NK-92 (cell line): Measurements from ENCODE around the gene LSM3.
"Not testable (repeated sequence)": the region's sequence is repeated elsewhere in the genome, so short reads cannot be mapped to it uniquely, and the experiment has no call there.

Experiments
- DNase-seq: peaks from one replicate; lab custom pipeline; 2025; ENCODE audit not compliant: unreplicated experiment; lab: John Stamatoyannopoulos, UW

Gene LSM3

DNA sequence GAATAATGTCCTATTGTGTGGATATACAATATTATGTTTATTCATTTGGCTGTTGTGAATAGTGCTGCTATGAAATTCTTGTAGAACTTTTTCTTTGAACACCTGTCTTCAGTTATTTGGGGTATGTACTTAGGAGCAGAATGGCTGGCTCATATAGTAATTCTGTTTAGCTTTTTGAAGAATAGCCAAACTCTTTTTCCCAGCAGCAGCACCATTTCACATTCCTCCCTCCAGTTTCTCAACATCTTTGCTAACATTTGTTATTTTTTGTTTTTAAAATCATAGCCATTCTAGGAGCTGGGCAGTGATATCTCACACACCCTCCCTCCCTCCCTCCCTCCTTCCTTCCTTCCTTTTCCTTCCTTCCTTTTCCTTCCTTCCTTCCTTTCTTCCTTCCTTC, 39.7 kb downstream of the LSM3 start:
- no peak for DNase-seq

DNA sequence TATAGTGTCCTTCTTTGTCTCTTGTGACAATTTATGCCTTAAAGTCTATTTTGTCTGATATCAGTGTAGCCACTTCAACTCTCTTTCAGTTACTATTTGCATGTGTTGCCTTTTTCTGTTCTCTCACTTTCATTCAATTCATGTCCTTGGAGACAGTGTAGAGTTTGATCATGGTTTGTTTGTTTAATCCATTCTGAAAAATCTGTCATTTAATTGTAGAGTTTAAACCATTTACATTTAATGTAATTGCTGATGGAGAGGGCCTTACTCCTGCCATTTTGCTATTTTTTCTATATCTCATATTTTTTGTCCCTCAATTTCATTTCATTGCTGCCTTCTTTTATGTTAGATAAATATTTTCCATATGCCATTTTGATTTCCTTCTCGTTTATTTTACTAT, 42.3 kb downstream of the LSM3 start:
- DNase-seq: no peak

DNA sequence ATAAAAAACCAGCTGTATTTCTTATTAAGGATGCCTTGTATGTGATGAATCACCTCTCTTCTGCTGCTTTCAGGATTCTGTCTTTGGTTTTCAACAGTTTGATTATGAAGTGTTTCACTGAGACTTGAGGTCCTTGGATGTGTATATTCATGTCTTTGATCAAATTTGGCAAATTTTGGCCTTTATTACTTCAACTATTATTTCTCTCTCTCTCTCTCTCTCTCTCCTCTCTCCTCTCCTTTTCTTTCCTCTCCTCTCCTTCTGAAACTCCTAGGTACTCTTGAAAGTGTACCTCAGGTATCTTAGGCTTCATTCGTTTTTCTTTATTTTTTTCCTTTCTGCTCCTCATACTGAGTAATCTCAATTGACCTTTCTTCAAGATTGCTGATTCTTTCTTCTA, 43.3 kb downstream of the LSM3 start:
- no peak for DNase-seq

DNA sequence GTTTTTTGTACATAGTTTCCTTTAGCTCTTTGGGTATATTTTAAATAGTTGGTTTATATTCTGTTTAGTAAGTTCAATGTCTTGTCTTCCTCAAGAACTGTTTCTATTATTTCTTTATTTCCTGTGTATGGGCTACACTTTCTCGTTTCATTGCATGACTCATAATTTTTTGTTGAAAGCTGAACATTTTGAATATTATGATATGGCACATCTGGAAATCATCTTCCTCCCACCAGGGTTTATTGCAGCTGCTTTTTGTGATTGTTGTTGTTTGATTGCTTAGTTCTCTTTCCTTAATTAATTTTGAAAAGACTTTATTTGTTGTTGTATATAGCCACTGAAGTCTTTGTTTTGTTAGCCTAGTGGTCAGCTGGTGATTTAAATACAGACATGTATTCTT, 43.8 kb downstream of the LSM3 start:
- no peak for DNase-seq

DNA sequence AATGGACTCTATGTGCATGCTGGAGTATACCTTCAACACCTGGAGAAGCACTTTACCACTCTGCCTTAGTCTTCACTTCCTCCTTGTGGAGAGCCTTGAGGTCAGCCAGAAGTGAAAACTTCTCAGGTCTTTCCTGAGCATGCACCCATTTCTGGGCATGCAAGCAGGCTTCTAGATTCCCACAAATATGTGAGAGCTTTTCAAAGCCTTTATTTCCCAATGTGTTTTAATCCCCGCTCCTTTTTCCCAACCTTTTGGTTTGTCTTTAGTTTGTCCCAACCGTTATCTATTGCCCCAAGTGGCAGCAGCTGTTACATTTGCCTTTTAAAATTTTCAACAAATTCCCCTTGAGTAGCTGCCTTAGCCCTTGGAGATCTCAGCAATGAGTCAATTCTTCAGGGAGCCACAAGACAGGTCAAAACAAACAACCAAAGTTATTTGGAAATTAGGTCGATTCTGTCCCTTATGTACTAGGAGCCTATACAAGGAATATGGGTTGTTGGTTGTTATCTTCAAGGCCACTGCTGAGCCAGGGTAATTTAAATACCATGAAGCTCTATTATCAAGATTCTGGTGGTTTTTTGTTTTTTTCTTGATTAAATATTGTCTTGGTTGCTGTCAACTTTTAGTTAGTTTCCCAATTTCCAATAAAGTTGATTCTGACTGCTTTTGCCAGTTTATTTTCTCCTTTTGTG, 44.4 kb downstream of the LSM3 start:
- DNase-seq: no peak

DNA sequence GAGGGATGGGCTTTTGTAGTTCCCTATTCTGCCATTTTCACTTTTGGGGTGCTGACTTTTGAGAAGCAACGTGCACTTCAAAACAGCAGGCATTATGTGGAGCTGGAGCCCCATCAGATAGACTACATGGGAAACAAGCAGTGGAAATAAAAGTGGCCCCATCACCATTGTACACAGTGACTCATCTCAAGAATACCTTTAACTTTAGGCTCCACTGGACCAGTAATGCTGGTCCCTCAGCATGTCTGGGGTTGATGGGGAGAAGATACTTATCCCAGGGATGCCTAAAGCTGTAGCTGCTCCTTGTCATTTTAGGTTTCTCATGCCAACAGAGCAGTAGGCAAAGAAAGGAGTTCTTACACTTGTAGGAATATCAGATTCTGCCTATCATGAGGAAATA, 45.0 kb downstream of the LSM3 start:
- no peak for DNase-seq

DNA sequence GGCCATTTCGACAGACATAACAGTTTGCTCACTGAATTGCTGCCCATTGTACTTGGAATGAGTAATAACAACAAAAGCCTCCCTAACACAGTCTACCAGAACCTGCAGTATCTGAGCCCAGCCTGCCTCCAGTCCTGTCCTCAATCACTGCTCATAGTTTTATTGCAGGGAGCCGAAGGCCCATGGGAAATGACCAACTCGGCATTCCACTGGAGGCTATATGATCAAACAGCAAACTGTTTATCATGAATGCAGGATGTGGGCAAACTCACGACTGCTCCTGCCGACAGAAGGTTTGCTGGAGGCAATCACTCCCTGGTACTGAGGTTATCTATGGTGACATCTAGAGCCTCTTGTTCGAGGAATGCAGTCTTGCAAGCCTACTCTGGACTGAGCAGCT, 46.3 kb downstream of the LSM3 start:
- no peak for DNase-seq

DNA sequence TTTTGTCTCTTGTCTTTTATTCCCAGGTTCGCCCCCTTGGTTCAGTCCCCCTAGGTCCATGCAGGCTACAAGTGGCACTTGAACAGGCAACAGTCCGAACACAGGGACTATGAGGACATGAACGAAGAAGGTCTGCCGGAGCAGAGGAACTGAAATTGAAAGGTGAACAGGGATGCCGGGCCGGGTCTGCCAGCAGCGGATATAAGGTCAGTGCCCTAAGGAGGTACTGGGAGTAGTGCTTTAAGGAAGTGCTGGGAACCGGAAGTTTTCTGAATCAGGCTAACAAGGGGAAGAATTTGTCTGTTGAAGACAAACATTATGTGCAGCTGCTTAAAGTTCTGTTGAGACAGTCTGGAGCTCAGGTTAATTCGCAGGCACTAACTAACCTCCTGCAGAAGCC, 46.8 kb downstream of the LSM3 start:
- no peak for DNase-seq

DNA sequence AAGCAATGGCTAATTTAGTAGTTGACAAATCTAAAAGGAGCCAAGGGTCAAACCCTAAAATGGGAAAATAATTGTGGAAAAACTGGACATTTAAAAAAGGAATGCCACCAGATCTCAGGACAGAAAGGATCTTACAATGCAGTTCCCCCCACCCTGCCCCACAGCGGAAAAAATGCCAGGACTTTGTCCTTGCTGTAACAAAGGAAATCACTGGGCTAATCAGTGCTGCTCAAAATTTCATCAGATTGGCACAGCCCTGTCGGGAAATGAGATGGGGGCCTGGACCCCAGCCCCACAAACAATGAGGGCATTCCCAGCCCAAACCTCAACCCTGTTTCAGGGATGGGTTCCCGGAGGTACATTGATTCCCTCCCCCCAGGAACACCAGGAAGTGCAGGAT, 47.7 kb downstream of the LSM3 start:
- not testable (repeated sequence) for DNase-seq

DNA sequence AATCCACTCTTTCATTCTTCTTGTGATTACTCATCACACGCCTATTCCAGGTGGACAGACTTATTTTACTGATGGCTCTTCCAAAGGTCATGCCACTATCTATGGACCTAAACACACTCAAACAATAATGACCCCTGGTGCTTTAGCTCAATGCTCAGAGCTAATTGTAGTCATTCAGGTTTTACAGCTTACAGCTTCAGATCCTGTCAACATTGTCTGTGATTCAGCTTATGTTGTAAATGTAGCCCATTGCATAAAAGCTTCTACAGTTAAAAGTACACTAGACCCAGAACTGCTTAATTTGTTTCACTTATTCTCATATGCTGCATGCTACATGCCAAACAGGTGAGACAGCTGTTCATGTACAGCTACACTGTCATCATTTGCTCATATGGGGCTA, 49.2 kb downstream of the LSM3 start:
- no peak for DNase-seq

DNA sequence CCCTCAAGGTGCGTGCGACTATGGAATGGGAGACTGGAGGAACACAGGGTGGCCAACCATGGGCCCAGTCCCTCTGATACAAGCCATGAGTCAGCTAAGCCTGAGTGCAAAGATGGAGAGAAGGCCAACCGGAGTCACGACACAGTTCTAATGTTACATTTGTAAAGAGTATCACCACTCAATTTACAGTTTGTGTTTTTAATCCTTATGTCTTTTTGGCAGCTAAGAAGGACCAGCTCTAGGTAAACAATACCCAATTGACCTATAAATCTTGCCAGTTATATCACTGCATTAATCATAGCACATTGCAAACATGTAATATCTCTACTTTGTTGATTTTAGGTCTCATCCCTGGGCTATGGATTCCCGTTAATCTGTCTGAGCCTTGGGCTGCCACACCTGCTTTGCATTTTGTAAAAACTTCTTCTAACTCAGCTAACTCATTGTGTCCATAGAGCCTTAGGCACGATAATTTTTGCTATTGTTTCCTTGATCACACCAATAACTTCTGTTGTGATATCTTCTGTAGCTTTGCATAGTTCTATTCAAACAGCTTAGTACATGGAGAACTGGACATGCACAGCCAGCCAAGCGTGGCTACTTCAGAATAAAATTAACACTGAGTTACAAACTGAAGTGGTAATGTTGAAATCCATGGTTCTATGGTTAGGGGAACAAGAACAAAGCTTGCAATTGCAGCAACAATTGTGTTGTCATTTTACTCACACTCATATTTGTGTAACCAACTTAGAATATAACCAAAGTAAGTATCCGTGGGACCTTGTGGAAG, 50.3 kb downstream of the LSM3 start:
- no peak for DNase-seq

DNA sequence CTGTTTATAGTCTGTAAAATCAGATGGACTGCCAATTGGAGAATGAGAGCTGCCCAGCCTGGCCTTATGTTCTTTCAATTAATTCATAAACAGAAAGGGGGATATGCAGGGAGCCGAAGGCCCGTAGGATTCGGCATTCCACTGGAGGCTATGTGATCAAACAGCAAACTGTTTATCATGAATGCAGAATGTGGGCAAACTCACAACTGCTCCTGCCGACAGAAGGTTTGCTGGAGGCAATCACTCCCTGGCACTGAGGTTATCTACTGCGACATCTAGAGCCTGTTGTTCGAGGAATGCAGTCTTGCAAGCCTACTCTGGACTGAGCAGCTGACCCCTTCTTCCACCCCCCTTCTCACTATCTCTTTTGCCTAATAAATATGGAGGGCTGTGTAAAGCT, 51.1 kb downstream of the LSM3 start:
- not testable (repeated sequence) for DNase-seq

DNA sequence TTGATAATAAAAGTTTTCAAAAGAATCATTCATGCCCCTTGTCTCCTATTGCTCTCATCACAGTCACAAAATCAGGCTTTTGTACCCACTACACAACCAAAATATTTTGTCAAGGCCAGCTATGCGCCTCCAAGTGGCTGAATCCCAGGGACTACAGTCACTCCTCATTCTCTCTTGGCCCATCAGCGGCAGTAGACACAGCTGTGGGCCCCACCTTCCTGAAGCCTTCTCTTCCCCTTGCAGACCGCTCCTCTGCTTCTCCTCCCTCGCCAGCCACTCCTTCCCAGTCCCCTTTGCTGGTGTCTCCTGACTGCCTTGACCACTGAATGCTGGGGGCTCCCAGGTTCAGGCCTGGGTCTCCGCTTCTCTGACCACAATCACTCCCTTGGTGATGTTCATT, 52.1 kb downstream of the LSM3 start:
- DNase-seq: no peak

DNA sequence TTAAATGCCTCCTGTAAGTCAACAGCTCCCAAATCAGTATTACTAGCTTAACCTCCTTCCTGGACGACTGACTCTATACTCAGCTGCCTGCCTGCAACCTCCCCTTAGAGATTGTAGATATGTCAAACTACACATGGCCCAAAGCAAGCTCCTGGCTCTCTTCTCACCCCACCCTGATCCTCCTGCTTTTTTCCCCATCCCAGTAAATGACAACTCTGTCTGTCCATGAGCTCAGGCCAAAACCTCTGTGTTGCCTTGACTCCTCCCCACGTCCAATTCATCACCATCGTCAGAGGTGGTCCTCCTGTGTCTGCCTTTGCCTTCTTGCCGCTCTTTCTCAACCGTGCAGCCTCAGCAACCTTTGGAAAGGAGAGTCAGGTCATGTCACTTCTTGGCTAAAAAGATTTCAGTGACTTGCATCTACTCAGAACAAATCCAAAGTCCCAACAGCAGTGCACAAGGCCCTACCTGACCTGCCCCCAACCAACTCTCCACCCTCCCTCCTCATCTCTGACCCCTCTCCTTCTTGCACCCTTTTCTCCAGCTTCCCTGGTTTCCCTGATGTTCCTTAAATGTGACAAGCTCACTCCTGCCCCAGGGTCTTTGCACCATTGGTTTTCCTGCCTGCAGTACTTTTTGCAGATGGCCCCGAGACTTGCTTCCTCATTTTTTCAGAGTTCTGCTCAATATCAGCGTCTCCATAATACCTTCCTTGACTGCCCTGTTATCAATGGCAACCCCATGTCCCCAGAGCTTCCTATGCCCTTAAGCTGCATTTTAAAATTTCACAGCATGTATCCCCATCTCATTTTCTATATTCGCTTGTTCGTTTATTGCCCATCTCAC, 52.8 kb downstream of the LSM3 start:
- no peak for DNase-seq

DNA sequence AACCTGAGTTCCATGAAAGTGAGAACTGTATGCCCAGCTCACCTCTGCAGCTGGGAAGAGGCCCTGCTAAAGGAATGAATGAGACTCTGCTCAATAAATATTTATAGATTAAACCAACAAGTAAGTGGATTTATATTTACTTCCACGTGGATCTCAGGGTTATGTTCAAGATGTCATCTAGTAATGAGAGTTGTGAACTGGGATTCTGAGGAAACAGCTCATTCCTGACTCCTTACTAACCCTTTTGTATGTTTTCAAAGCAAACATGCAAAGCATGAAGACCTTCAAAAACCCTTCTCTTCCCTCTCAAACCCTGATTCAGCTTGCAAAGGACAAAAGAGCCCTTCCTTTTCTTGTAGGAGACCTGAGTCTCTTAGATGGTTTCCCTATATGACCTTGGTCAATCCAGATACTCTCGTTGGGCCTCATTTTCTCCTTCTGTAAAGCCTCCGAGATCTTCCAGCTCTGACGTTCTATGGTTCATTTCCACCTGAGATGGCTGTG, 53.4 kb downstream of the LSM3 start:
- DNase-seq: no peak

DNA sequence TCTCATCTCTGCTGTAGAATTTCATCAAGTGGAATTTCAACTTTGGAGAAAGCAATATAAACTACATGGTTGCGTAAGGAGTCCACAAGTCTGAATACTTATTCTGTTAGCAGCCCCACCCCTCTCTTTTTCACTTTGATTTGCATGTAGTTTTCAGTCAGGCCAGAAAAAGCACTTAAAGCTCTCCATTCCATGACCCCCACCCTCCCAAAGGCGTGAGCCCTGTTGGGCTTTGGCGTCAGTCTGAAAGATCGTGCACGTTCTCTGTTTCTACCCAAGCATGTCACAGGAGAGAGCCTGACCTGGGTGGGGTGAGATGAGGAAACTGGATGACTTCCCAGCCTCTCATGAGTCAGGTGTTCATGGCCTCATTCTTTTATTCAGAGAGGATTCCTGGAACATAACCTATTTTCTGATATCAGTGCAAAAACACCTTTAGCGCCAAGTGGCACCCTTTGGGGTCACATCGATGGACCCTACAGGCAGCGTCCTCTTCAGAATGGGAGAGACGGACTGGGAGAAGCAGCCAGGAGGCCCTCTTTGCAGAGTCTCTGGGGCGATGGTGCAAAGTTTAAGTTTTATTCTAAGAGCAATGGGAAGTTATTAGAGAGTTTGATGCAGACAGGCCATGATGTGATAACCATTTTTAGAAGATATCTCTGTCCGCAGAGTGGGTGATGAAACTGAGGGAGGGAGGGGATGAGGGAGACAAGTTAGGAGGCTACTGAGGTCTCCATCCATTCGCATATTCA, 55.8 kb downstream of the LSM3 start:
- no peak for DNase-seq

DNA sequence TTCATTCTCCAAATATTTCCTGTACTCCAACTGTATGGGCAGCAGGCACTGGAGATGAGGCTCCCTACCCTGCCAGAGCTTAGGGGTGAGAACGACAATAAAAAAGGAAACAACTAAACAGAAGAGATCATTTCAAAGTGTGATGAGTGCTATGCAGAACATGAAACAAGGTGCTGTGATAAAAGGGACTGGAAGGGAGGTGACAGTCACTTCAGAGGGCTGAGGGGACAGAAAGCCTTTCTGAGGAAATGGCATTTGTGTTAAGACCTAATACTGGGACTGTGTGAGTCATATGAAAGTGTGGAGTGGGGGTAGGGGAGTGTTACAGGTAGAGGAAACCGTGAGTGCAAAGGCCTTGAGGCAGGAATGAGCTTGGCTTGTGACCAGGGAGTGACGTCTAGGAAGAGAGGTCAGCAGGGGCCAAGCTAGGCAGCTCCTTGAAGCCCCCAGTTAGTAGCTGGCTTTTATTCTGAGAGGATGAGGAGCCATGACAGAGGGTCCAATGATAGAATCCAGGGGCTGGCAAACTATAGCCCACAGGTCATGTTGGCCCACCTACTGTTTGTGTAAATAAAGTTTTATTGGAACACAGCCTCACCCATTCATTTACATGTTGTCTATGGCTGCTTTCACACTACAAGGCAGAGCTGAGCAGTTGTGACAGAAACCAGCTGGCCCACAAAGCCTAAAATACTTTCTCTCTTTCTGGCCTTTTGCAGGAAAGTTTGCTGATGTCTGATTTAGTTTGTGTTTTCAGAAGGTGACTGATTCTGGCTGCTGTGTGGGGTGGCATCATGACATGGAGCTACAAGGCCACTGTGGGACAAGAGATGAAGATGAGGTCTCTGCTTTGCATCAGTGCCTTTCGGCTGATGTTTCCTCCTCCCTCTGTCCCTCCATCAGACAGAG, 56.6 kb downstream of the LSM3 start:
- DNase-seq: no peak

DNA sequence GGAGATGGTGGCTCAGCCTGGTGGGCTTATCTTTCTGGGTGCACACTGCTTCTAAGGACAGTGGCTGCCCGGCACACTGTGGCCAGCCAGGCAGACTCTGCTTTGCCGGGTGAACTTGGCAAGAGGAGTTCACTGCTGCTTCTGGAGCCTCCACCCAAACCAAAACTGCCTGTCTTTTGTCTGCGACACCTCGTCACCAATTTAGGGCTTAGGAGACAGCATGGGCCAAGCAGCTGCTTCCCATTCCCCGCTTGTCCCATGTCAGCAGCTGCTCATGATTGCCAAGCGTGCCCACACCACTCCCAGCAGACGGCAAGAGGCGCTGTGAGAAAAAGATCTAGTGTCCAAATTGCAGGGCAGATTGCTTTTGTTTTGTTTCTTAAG, 57.3 kb downstream of the LSM3 start:
- DNase-seq: no peak

DNA sequence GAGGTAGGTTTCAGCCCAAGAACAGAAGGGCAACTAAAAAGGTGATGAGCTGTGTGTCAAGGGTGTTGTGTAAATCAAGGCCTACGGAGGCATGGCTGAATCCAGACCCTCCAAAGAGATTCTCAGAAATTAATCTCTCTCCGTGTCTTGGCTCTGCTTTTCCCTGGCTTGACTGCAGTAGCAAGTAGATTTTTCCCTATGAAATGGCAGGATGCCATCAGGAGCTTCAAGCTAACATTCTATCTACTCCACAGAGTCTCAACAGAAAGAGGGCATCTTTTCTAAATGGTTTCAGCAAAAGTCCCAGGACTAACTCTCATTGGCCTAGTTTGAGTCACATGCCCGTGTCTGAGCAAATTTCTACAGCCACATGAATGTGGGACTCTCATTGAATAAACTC, 58.3 kb downstream of the LSM3 start:
- no peak for DNase-seq

DNA sequence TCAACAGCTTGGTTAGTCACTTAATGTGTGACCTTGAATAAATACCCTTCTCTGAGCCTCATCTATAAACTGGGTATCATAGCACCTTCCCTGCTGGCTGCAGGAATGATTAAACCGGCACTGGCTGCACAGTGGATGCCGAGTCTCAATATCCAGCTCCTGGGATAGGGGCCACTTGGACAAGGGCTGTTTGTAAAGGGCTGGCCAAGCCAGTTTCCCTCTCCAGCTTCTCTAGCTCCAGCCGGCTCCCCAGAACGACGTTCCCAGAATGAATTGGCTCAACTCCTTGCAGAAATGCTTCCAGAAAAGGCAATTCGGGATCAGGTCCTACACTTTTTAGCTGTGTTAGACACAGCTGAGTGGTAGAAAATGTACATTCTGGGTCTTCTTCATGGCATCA, 58.8 kb downstream of the LSM3 start:
- no peak for DNase-seq
